Lower lobe of right lung (tissue), 2 donors: Measurements from ENCODE around the gene G3BP1. TPM values are rescaled to one million over a fixed set of nuclear protein-coding genes. Genes with fewer than 3 reads are reported as not detected.

ENCODE experiments used
- ATAC-seq, 2 donors: fragments of 200-7000 bp; cut with Tn5 transposase; one replicate each; pipeline ENCODE4 v1.9.1; 2020 to 2022; ENCODE audit warnings: mild to moderate bottlenecking in 2 of 2, moderate library complexity in 2 of 2
- DNase-seq: peaks from one replicate; pipeline ENCODE4 v3.0.0-alpha.2; 2020
- H3K27ac ChIP-seq: fragments of 200-600 bp; one replicate; pipeline ENCODE4 v1.8.0; 2022
- H3K27me3 ChIP-seq: fragments of 200-600 bp; one replicate; pipeline ENCODE4 v1.8.0; 2022; ENCODE audit warnings: low read depth
- H3K36me3 ChIP-seq: fragments of 200-600 bp; one replicate; pipeline ENCODE4 v1.8.0; 2022; ENCODE audit warnings: mild to moderate bottlenecking
- H3K4me1 ChIP-seq: fragments of 200-600 bp; one replicate; pipeline ENCODE4 v1.8.0; 2022
- H3K4me3 ChIP-seq: fragments of 200-600 bp; one replicate; pipeline ENCODE4 v1.8.0; 2022; ENCODE audit warnings: mild to moderate bottlenecking
- H3K9me3 ChIP-seq: fragments of 200-600 bp; one replicate; pipeline ENCODE4 v1.8.0; 2022
- intact Hi-C: fragments of 100-400 bp; cut with DNase I; formaldehyde crosslinking; loops from one replicate; pipeline ENCODE4 v1.11.0; 2022
- total RNA-seq: library from RNA; stranded (reverse); fragmentation: NEBNext Ultra II Directional; extraction: Animal tissue kit (Norgen Biotek cat#: 25700); gene quantifications from one replicate; pipeline ENCODE4 v1.2.1, GENCODE V29; 2021
- TF ChIP-seq, protein P1 (sequence below): fragments of 200-600 bp; IDR thresholded peaks from one replicate; pipeline ENCODE4 v1.8.0; 2022; ENCODE audit warnings: antibody characterized with exemption, mild to moderate bottlenecking
- donor health status: DM: no; HTN: yes; CAD: no; lungs with severe emphysema.

Gene G3BP1
- total RNA-seq, 1 donor from 2014 or later, result 148 TPM

DNA sequence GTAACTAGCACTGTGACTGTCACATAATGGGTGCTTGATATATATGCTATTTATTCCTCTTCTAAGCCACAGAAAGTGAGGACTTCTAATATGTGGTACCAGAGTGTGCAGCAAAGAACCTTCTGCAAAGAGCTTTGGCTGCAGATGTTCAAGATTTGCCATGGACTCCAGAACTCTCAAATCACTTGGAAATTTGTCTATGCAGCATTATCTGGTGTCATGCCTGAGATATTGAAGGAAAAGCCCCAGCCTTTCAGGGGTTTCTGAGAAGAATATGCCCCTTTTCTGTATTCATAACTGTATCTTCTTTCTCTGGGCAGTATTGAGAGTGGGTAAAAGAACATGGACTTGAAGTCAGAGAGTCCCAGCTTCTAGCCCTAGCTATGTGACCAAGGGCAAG is 4.8 kb upstream of the G3BP1 start:
- no peak overlapping the region for H3K27ac ChIP-seq
- H3K4me3 ChIP-seq, result no peak overlapping the region
- H3K36me3 ChIP-seq, result no peaks in the 10 kb centered on the region
- H3K4me1 ChIP-seq, result peaks cover 8% of the 10 kb centered on the region
- no peaks in the 10 kb centered on the region for H3K27me3 ChIP-seq
- TF ChIP-seq, protein P1, sequence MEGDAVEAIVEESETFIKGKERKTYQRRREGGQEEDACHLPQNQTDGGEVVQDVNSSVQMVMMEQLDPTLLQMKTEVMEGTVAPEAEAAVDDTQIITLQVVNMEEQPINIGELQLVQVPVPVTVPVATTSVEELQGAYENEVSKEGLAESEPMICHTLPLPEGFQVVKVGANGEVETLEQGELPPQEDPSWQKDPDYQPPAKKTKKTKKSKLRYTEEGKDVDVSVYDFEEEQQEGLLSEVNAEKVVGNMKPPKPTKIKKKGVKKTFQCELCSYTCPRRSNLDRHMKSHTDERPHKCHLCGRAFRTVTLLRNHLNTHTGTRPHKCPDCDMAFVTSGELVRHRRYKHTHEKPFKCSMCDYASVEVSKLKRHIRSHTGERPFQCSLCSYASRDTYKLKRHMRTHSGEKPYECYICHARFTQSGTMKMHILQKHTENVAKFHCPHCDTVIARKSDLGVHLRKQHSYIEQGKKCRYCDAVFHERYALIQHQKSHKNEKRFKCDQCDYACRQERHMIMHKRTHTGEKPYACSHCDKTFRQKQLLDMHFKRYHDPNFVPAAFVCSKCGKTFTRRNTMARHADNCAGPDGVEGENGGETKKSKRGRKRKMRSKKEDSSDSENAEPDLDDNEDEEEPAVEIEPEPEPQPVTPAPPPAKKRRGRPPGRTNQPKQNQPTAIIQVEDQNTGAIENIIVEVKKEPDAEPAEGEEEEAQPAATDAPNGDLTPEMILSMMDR, result no peak
- intact Hi-C loops, result no loop called here
- no peak for DNase-seq
- ATAC-seq, result no peak
- H3K9me3 ChIP-seq, result no peaks in the 10 kb centered on the region

DNA sequence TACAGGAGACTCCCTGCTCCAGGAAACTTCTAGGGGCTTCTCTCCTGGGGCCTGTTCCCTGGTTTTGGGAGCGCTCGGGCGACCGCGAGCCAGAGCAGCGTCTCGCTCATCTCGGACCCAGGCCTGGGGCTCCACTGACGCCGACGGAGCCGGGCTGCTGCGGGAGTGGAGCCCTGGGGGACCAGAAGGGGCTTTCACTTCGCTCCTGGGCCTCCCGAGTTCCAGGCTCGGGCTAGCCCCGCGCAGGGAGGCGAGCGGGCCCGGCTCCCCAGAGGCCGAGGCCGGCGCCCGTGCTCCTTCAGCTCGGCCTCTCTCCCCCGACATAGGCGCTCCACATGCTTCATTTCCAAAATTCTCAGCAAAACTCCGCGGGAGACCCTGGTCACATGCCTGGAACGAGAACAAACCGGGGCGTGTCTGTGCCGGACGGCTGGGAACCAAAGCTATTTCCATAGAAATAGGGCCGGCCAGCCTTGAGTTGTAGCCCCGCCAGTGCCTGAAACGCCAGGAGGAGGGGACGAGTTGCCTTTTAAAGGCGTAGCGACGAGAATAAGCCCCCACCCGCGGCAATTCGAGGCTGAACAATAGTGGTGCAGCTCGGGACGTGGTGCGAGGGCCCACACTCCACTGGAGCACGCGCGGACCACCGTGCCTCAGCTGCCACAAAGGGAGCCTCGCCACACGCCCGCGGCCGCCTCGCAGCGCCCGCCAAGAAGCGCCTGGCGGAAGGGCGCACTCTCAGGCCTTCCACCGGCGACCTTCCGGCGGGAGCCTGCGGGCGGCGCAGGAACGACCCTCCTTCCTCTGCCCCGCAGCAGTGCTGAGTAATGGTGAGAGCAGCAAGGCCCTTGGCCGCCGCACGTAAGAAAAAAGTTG is 1.1 kb upstream of the G3BP1 start:
- Histone ChIP-seq H3K27me3 (no peaks in the 10 kb centered on the region), H3K9me3 (no peaks in the 10 kb centered on the region), H3K4me1 (peaks cover 34% of the 10 kb centered on the region), H3K27ac (peak overlapping the region; percentile 100), H3K4me3 (peak overlapping the region; percentile 70), H3K36me3 (no peaks in the 10 kb centered on the region)
- TF ChIP-seq, protein P1, result no peak
- DNase-seq (peak; percentile 83), ATAC-seq (peak; percentile 55)
- intact Hi-C loops, result no loop called here

DNA sequence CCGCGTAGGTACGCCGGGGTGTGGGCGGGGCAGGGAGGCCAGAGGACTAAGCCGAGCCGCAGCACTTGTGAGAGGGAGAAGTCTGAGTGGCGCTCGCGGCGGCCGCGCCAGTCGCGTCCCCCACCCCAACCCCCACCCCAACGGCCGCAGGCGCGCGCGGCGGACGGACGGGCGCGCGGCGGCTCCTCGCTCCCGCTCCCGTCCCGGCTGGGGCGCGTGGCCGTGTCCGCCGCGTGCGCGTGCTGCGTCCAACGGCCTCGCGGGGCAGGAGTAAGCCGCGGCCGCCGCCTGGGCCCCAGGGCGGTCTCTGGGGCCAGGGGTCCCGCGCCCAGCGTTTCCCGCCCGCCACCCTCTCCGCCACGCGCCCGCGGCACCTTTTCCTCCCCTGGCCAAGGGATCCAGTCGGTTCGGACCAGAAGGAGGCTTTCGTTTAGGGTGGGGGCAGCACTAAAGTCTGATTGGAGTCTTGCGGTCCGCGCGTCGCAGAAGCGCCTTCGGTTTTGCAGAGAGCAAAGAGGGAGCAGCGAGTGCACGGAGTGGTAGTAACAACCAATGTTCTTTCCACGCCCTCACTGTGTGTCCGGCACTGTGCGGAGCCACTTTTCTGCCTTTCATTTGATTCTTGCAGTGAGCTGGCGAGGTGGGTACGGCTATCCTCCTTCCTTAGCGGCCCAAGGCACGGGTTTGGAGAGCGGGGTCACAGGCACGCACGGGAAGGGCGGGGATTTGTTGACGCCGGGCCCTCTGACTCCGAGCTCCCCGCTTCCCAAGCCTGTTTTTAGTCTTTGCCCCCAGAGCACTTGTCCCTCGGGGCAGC is 483 bp downstream of the G3BP1 start:
- TF ChIP-seq, protein P1, result no peak
- H3K4me3 ChIP-seq, result peak overlapping the region; percentile 81
- H3K4me1 ChIP-seq, result peaks cover 50% of the 10 kb centered on the region
- ATAC-seq (peak in 1 of 2 donors; percentile 43), DNase-seq (peak; percentile 66)
- intact Hi-C loops, result no loop called here
- no peaks in the 10 kb centered on the region for H3K9me3 ChIP-seq
- H3K36me3 ChIP-seq, result no peaks in the 10 kb centered on the region
- H3K27me3 ChIP-seq, result no peaks in the 10 kb centered on the region
- H3K27ac ChIP-seq, result peak overlapping the region; percentile 100

DNA sequence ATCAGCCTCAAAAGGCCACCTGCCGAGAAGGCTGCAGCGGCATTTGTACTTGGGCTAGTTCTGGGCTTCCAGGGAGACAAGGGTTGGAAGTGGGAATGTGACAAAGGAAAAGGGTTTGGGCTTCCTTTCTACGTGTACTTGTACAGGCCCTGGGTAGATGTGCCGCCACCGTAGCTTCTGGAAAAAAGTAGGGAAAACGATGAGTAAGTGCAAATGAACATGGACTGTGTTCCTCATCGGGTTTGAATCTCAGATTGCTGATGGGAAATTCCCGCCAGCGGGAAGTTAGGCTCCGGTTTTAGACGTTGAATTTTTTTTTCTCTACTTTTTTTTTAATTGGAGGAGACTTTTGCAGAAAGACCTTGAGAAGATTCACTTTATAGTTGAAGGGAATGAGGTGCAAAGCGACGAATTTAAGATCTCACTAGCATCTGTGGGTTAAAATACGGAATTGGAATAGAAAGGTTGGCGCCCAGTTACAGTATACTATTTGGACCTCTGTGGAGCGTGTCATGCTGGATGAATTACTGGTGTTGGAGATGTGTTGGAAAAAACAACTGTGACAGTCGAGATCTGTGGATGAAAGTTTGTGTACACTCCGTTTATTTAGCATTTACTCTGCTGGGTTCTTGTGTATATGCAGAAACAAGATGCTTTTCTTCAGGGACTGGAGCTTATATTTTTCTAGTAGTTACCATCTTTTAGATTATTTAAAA is 1.2 kb downstream of the G3BP1 start:
- intact Hi-C loops, result no loop called here
- Histone ChIP-seq H3K27me3 (no peaks in the 10 kb centered on the region), H3K9me3 (no peaks in the 10 kb centered on the region), H3K4me1 (peaks cover 50% of the 10 kb centered on the region), H3K27ac (peak overlapping the region; percentile 100), H3K36me3 (peaks cover 5% of the 10 kb centered on the region), H3K4me3 (peak overlapping the region; percentile 81)
- ATAC-seq (no peak), DNase-seq (no peak)
- TF ChIP-seq, protein P1, result no peak

DNA sequence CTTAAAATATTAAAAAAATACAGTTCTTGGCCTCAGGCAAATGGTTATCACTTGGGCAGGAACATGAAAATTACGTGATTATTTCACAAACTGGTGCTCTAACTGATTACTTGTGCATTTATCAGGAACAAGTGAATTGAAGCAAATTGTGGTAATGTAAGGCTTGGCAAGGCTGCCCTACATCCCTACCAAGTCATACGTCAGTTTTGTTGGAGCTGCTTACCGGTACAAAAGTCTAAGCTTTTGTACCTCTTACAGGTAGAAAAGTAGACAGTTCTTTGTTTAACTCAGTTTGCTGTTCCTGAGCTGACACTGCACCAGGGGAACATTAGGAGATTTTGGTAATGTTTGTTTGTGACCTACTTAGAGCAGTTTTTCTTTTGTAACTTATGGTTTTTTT is 2.2 kb downstream of the G3BP1 start:
- no peak for ATAC-seq
- peaks cover 50% of the 10 kb centered on the region for H3K4me1 ChIP-seq
- peaks cover 5% of the 10 kb centered on the region for H3K36me3 ChIP-seq
- H3K27me3 ChIP-seq, result no peaks in the 10 kb centered on the region
- no peak overlapping the region for H3K27ac ChIP-seq
- intact Hi-C loops, result no loop called here
- peak overlapping the region; percentile 81 for H3K4me3 ChIP-seq
- H3K9me3 ChIP-seq, result no peaks in the 10 kb centered on the region
- TF ChIP-seq, protein P1, result no peak
- no peak for DNase-seq
